ENCODE data around the gene APLNR. TPM values are rescaled to one million over a fixed set of nuclear protein-coding genes. Genes with fewer than 3 reads are reported as not detected.
"Not testable (repeated sequence)": the region's sequence is repeated elsewhere in the genome, so short reads cannot be mapped to it uniquely, and the experiment has no call there.

APLNR gene
- total RNA-seq (2021; fragmentation: NEBNext Ultra II Directional; extraction: Animal tissue kit (Norgen Biotek cat#: 25700)), result not detected
- long read RNA-seq, result 0 reads

GRCh38 chr11:57237204-57237681, at the start of gene APLNR:
Gene APLNR (minus strand): TSS chr11:57237250. CDS start chr11:57237004, 246 bp downstream.
- no peak for TF ChIP-seq CTCF (IDR thresholded peaks at IDR 0.05)
- DNase-seq, result no peak
- Mint-ChIP-seq H3K9me3 (no peaks in the 10 kb centered on the region), H3K36me3 (ENCODE audit: low read depth) (no peaks in the 10 kb centered on the region), H3K27me3 (ENCODE audit: insufficient read depth) (peaks cover 19% of the 10 kb centered on the region), H3K4me1 (ENCODE audit: low read depth) (peaks cover 17% of the 10 kb centered on the region), H3K27ac (no peak within 1 kb of the TSS), H3K4me3 (no peak within 1 kb of the TSS)

DNA sequence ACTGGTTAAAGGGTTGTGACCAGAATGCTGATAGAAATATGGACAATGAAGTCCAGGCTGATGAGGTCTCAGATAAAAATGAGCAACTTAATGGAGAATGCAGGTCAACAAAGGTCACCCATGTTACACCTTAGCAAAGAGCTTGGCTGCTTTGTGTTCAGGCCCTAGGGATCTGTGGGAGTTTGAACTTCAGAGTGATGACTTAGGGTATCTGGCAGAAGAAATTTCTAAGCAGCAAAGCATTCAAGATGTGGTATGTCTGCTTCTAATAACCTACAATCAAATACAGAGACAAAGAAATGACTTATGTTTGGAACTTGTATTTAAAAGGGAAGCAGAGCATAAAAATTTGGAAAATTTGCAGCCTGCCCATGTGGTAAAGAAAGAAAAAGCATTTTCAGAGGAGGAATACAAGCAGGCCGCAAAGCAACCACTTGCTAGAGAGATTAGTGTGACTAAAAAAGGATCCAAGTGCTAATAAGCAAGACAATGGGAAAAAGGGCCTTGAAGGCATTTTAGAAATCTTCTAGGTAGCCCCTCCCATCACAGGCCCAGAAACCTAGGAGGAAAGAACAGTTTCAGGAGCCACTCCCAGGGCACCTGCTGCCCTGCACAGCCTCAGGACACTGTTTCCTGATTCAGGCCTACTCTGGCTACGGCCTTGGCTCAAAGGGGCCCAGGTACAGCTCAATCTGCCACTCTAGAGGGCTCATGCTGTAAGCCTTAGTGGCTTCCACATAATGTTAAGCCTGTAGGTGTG, 46.4 kb upstream of the APLNR start:
- H3K9me3 Mint-ChIP-seq, result no peaks in the 10 kb centered on the region
- no peak overlapping the region for H3K27ac Mint-ChIP-seq
- peaks cover 10% of the 10 kb centered on the region; the same call in 1 of the 2 replicates for H3K36me3 Mint-ChIP-seq (ENCODE audit: low read depth)
- no peak overlapping the region for H3K4me3 Mint-ChIP-seq
- peaks cover 2% of the 10 kb centered on the region; the same call in 1 of the 2 replicates for H3K27me3 Mint-ChIP-seq (ENCODE audit: insufficient read depth)
- no peak for TF ChIP-seq CTCF (IDR thresholded peaks at IDR 0.05)
- no peak for DNase-seq
- peaks cover 63% of the 10 kb centered on the region for H3K4me1 Mint-ChIP-seq (ENCODE audit: low read depth)

- not testable (repeated sequence) for H3K9me3 Mint-ChIP-seq; H3K4me3 Mint-ChIP-seq; H3K27me3 Mint-ChIP-seq (ENCODE audit: insufficient read depth); DNase-seq; H3K27ac Mint-ChIP-seq
- Mint-ChIP-seq H3K4me1 (ENCODE audit: low read depth) (peaks cover 69% of the 10 kb centered on the region), H3K36me3 (ENCODE audit: low read depth) (peaks cover 10% of the 10 kb centered on the region; the same call in 1 of the 2 replicates)
Measured at GRCh38 chr11:57281546-57281945, 44.5 kb upstream of the APLNR start.

- H3K9me3 Mint-ChIP-seq, result peaks cover 2% of the 10 kb centered on the region; the same call in 1 of the 2 replicates
- DNase-seq, result peak; percentile 26
- H3K27me3 Mint-ChIP-seq (ENCODE audit: insufficient read depth), result peaks cover 2% of the 10 kb centered on the region
- no peak for TF ChIP-seq CTCF (IDR thresholded peaks at IDR 0.05)
- peaks cover 12% of the 10 kb centered on the region for H3K36me3 Mint-ChIP-seq (ENCODE audit: low read depth)
- 0 out of 2 replicates have a peak overlapping the region, but pooled peaks have one; percentile 2 for H3K4me3 Mint-ChIP-seq
- H3K4me1 Mint-ChIP-seq (ENCODE audit: low read depth), result peaks cover 76% of the 10 kb centered on the region
- H3K27ac Mint-ChIP-seq, result peak overlapping the region; percentile 89
Measured at GRCh38 chr11:57279116-57279515, 42.1 kb upstream of the APLNR start.

GRCh38 chr11:57278721-57279095, 41.7 kb upstream of the APLNR start:
- no peak for DNase-seq
- Mint-ChIP-seq H3K4me1 (ENCODE audit: low read depth) (peaks cover 78% of the 10 kb centered on the region), H3K9me3 (peaks cover 5% of the 10 kb centered on the region; the same call in 1 of the 2 replicates), H3K36me3 (ENCODE audit: low read depth) (peaks cover 16% of the 10 kb centered on the region), H3K27ac (peak overlapping the region; percentile 89), H3K4me3 (0 out of 2 replicates have a peak overlapping the region, but pooled peaks have one; percentile 2), H3K27me3 (ENCODE audit: insufficient read depth) (peaks cover 2% of the 10 kb centered on the region)
- TF ChIP-seq CTCF (IDR thresholded peaks at IDR 0.05), result no peak

All from HFFc6 (cell line).